HUES48 (cell line): ENCODE data around the gene PSIP1.
A peak's percentile ranks its signal among the peaks of the same experiment; 100 is the strongest.
"Not testable (repeated sequence)": the region's sequence is repeated elsewhere in the genome, so short reads cannot be mapped to it uniquely, and the experiment has no call there.

Experiments used
- H3K27ac ChIP-seq: one replicate; pipeline ENCODE4 v1.7.0; 2013; ENCODE audit warnings: low read depth, low read length, inconsistent platforms
- H3K27me3 ChIP-seq: 2 replicates; pipeline ENCODE4 v1.6.1; 2013; ENCODE audit warnings: mild to moderate bottlenecking, low read length; ENCODE audit not compliant: control insufficient read depth, insufficient read depth
- H3K36me3 ChIP-seq: 2 replicates; pipeline ENCODE4 v1.6.1; 2013; ENCODE audit warnings: low read length; ENCODE audit not compliant: control insufficient read depth, insufficient read depth
- H3K4me1 ChIP-seq: 2 replicates; pipeline ENCODE4 v1.6.1; 2013; ENCODE audit warnings: mild to moderate bottlenecking, low read length; ENCODE audit not compliant: control insufficient read depth, insufficient read depth
- H3K4me3 ChIP-seq: 2 replicates; pipeline ENCODE4 v1.5.1; 2013; ENCODE audit warnings: mild to moderate bottlenecking, low read depth, low read length
- H3K9ac ChIP-seq: 2 replicates; pipeline ENCODE4 v1.6.1; 2013; ENCODE audit warnings: mild to moderate bottlenecking, low read depth, low read length, moderate library complexity
- H3K9me3 ChIP-seq: 2 replicates; pipeline ENCODE4 v1.6.1; 2013; ENCODE audit warnings: low read length; ENCODE audit not compliant: control insufficient read depth, insufficient read depth

PSIP1 gene

DNA sequence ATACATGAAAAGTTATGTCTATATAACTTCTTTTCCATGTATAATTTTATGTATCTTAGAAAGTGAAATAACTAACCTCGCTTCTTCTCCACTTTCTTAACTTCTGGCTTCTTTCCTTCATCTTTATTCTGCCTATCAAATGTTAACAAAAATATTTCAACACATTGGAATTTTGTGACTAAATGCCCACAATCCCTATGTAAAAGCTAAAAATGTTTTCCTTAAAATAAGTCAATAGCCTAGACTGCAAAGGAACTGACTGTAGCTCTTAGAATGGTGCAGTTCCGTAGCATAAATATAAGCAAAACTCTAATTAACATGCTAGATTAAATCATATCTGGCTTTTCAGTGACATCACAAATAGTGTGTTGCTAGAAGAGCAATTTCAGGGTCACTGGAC lies 40.9 kb downstream of the PSIP1 start:
- H3K4me1 ChIP-seq = no peaks in the 10 kb centered on the region

DNA sequence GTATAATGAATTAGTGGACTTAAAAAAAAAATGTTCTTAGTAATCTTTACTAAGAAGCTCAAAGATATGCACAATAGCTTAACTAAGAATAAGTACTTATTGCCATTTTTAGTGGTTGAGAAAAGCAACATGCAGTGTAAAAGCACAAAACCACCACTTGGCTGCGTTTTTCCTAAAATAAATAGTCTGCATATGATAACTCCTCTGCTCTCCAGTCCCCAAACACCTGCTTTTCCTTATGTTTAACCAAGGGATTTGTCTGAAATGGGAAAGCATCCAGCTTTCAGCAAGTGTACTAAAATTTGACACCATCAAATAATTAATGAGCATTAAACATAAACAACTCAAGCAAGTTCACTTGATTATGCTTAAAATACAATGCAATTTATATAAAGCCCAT lies 41.4 kb downstream of the PSIP1 start:
- H3K36me3 ChIP-seq = peaks cover 100% of the 10 kb centered on the region
- no peaks in the 10 kb centered on the region for H3K9me3 ChIP-seq
- no peak overlapping the region for H3K9ac ChIP-seq
- no peak overlapping the region for H3K27ac ChIP-seq
- no peaks in the 10 kb centered on the region for H3K4me1 ChIP-seq
- no peak overlapping the region for H3K4me3 ChIP-seq
- H3K27me3 ChIP-seq = no peaks in the 10 kb centered on the region

More for the DNA sequence above, 40.9 kb downstream of the PSIP1 start:
- no peak overlapping the region for H3K4me3 ChIP-seq
- no peak overlapping the region for H3K27ac ChIP-seq
- no peaks in the 10 kb centered on the region for H3K27me3 ChIP-seq
- peaks cover 100% of the 10 kb centered on the region for H3K36me3 ChIP-seq
- no peak overlapping the region for H3K9ac ChIP-seq
- no peaks in the 10 kb centered on the region for H3K9me3 ChIP-seq

- no peak overlapping the region for H3K27ac ChIP-seq
- peaks cover 98% of the 10 kb centered on the region for H3K36me3 ChIP-seq
- H3K9ac ChIP-seq = no peak overlapping the region
- H3K4me3 ChIP-seq = no peak overlapping the region
- H3K9me3 ChIP-seq = no peaks in the 10 kb centered on the region
- H3K27me3 ChIP-seq = no peaks in the 10 kb centered on the region
- no peaks in the 10 kb centered on the region for H3K4me1 ChIP-seq
These were observed 42.6 kb downstream of the PSIP1 start for GRCh38 chr9:15468145-15468544.

DNA sequence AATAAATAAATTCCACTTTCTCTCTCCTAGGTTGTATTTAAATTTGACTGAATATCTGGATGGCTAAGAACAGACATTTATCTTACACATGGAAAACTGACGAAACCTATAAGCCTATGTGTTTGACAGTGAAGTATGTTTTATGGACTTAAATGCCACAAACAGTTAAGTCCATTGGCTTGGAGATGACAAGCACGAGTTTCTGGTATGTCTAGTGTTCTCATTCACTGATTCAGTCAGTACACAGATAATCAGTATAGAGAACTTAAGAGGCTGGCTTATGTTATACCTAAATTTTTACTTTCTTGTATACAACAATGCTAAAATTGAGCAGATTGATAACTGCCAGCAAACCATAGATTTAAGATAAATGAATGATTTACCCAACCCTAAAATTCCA lies 49.2 kb downstream of the PSIP1 start:
- Histone ChIP-seq H3K4me3 (no peak overlapping the region), H3K36me3 (peaks cover 91% of the 10 kb centered on the region), H3K9ac (no peak overlapping the region), H3K9me3 (no peaks in the 10 kb centered on the region), H3K27ac (peak overlapping the region; percentile 29), H3K4me1 (no peaks in the 10 kb centered on the region), H3K27me3 (no peaks in the 10 kb centered on the region)

GRCh38 chr9:15461056-15461455 lies 49.7 kb downstream of the PSIP1 start:
- H3K9ac ChIP-seq = no peak overlapping the region
- no peaks in the 10 kb centered on the region for H3K4me1 ChIP-seq
- no peak overlapping the region for H3K4me3 ChIP-seq
- H3K27me3 ChIP-seq = no peaks in the 10 kb centered on the region
- peaks cover 91% of the 10 kb centered on the region for H3K36me3 ChIP-seq
- H3K9me3 ChIP-seq = no peaks in the 10 kb centered on the region
- peak overlapping the region; percentile 29 for H3K27ac ChIP-seq

GRCh38 chr9:15453956-15454355 lies 56.8 kb downstream of the PSIP1 start:
- H3K36me3 ChIP-seq = peaks cover 92% of the 10 kb centered on the region
- H3K9me3 ChIP-seq = no peaks in the 10 kb centered on the region
- no peaks in the 10 kb centered on the region for H3K4me1 ChIP-seq
- no peak overlapping the region for H3K27ac ChIP-seq
- H3K9ac ChIP-seq = no peak overlapping the region
- H3K27me3 ChIP-seq = no peaks in the 10 kb centered on the region
- no peak overlapping the region for H3K4me3 ChIP-seq

DNA sequence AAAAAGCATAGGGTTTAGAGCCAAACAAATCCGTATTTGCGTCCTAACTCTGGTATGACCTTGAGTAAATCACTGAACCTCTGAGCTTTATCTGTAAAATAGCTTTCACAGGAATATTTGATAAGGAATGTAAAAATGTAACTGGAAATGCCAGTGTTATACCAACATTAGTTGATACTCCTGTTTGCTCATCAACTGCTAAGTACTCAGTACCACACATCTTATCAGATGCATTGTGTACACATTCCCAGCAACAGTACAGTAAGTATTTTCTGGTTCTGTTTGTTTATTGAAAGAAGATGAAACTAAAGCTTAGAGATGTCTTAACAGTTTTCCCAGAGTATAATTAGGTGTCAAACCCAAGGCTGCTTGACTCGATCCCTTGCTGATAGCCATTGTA lies 66.6 kb downstream of the PSIP1 start:
- Histone ChIP-seq H3K36me3 (peaks cover 80% of the 10 kb centered on the region), H3K9ac (no peak overlapping the region), H3K4me3 (no peak overlapping the region), H3K9me3 (peaks cover 24% of the 10 kb centered on the region), H3K27me3 (no peaks in the 10 kb centered on the region), H3K4me1 (no peaks in the 10 kb centered on the region), H3K27ac (no peak overlapping the region)

DNA sequence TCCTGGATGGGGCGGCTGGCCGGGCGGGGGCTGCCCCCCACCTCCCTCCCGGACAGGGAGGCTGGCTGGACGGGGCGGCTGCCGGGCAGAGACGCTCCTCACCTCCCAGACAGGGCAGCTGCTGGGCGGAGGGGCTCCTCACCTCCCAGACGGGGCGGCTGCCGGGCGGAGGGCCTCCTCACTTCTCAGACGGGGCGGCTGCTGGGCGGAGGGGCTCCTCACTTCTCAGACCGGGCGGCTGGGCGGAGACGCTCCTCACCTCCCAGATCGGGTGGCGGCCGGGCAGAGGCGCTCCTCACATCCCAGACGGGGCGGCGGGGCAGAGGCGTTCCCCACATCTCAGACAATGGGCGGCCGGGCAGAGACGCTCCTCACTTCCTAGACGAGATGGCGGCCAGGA lies 68.5 kb downstream of the PSIP1 start:
- not testable (repeated sequence) for H3K9ac ChIP-seq, H3K27ac ChIP-seq, H3K27me3 ChIP-seq, H3K4me3 ChIP-seq, H3K4me1 ChIP-seq
- H3K36me3 ChIP-seq = peaks cover 78% of the 10 kb centered on the region
- peaks cover 30% of the 10 kb centered on the region for H3K9me3 ChIP-seq

- Histone ChIP-seq H3K36me3 (peaks cover 78% of the 10 kb centered on the region), H3K9me3 (peaks cover 30% of the 10 kb centered on the region)
- H3K9ac ChIP-seq, H3K27me3 ChIP-seq, H3K4me3 ChIP-seq, H3K27ac ChIP-seq, H3K4me1 ChIP-seq: not testable (repeated sequence)
These were observed 68.9 kb downstream of the PSIP1 start for GRCh38 chr9:15441841-15442240.

DNA sequence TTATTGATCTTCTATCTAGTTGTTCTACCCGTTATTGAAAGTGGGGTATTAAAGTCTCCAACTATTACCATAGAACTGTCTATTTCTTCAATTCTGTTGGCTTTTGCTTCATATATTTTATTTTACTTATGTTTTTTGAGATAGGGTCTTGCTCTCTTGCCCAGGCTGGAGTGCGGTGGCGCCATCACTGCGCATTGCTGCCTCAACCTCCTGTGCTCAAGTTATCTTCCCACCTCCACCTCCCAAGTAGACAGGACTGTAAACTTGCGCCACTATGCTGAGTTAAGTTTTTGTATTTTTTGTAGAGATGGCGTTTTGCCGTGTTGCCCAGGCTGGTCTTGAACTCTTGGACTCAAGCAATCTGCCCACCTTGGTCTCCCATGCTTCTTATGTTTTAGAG lies 71.9 kb downstream of the PSIP1 start:
- Histone ChIP-seq H3K27me3 (no peaks in the 10 kb centered on the region), H3K9me3 (peaks cover 30% of the 10 kb centered on the region), H3K4me3 (no peak overlapping the region), H3K9ac (no peak overlapping the region), H3K4me1 (no peaks in the 10 kb centered on the region), H3K36me3 (peaks cover 74% of the 10 kb centered on the region), H3K27ac (no peak overlapping the region)

DNA sequence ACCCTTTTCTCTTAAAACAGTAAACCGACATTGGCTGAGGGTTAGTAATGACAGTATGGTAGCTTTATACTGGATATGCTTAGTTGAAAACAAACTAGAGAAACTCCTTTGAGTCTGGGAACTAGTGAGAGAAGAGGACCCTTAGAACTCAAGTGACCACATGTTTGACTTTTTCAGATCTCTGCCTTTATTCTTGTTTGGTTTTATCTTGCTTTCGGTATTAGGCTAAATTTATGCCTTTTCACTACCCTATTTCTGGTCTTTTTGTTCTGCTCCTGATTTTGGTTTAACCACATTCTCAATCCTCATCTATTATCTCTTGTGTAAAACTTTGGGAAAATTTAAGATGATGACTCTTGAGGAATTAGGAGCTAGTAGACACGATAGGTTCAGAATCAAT lies 77.1 kb downstream of the PSIP1 start:
- H3K4me3 ChIP-seq = no peak overlapping the region
- no peaks in the 10 kb centered on the region for H3K27me3 ChIP-seq
- H3K9ac ChIP-seq = no peak overlapping the region
- peaks cover 4% of the 10 kb centered on the region for H3K9me3 ChIP-seq
- peaks cover 6% of the 10 kb centered on the region for H3K4me1 ChIP-seq
- H3K27ac ChIP-seq = no peak overlapping the region
- H3K36me3 ChIP-seq = peaks cover 78% of the 10 kb centered on the region

DNA sequence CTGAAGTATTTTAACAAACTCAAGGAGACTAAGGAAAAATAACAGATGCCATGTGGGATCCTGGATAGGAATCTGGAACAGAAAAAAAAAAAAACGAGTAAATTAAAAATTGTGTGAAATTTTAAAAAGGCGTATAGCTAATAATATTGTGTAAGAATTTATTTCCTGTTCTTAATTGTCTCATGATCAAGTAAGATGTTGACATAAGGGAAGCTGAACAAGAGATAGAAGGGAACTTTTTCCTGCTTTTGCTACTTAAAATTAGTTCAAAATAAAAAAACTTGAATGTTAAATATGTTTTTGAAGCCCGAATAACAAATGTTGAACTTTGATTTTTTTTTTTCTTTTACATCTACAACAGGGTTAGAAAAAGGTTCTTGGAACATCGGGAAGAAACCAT lies 77.6 kb downstream of the PSIP1 start:
- no peaks in the 10 kb centered on the region for H3K27me3 ChIP-seq
- peaks cover 6% of the 10 kb centered on the region for H3K4me1 ChIP-seq
- no peak overlapping the region for H3K9ac ChIP-seq
- peaks cover 76% of the 10 kb centered on the region for H3K36me3 ChIP-seq
- no peaks in the 10 kb centered on the region for H3K9me3 ChIP-seq
- no peak overlapping the region for H3K4me3 ChIP-seq
- no peak overlapping the region for H3K27ac ChIP-seq
